OCI-LY1 (cell line): ENCODE measurements around the gene POTEM.
"Not testable (repeated sequence)": the region's sequence is repeated elsewhere in the genome, so short reads cannot be mapped to it uniquely, and the experiment has no call there.

Experiments used
- EZH2 ChIP-seq: fragments of 200-600 bp; sonication (generic), shearing (Covaris generic); IDR thresholded peaks from 2 replicates; pipeline ENCODE4 v1.8.0; 2017; ENCODE audit warnings: borderline replicate concordance, mixed run types, mild to moderate bottlenecking, antibody characterized with exemption, low read length, moderate library complexity, mixed read lengths
- TF ChIP-seq, protein P1 (sequence below): fragments of 200-600 bp; sonication (generic), shearing (Covaris generic); IDR thresholded peaks from 2 replicates; pipeline ENCODE4 v1.5.1; 2017; ENCODE audit warnings: mild to moderate bottlenecking, antibody characterized with exemption, low read length, moderate library complexity, mixed read lengths

DNA sequence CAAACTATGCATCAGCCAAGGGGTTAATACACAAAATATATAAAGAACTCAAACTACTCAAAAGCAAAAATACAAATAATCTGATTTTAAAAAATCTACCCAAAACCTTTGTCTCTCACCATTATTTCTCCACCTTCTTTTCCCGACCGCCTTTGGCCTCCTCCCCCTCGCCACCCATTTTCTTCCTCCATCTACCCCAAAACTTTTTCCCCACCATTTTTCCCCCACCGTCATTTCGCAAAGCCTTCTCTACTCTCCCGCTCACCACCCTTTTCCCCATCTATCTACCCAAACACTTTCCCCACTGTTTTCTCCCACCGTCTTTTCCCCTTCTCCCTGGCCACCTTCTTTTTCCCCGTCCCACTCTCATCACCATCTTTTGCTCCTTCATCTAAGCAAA lies 48.9 kb upstream of the POTEM start:
- TF ChIP-seq, protein P1, sequence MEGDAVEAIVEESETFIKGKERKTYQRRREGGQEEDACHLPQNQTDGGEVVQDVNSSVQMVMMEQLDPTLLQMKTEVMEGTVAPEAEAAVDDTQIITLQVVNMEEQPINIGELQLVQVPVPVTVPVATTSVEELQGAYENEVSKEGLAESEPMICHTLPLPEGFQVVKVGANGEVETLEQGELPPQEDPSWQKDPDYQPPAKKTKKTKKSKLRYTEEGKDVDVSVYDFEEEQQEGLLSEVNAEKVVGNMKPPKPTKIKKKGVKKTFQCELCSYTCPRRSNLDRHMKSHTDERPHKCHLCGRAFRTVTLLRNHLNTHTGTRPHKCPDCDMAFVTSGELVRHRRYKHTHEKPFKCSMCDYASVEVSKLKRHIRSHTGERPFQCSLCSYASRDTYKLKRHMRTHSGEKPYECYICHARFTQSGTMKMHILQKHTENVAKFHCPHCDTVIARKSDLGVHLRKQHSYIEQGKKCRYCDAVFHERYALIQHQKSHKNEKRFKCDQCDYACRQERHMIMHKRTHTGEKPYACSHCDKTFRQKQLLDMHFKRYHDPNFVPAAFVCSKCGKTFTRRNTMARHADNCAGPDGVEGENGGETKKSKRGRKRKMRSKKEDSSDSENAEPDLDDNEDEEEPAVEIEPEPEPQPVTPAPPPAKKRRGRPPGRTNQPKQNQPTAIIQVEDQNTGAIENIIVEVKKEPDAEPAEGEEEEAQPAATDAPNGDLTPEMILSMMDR: not testable (repeated sequence)
- not testable (repeated sequence) for TF ChIP-seq EZH2
